B cell (primary cell): Measurements from ENCODE around the gene SLC2A4.

Experiments used
- CTCF ChIP-seq: fragments of 200-600 bp; IDR thresholded peaks from one replicate; pipeline ENCODE4 v1.8.0; 2022; ENCODE audit warnings: antibody characterized with exemption, mild to moderate bottlenecking
- EZH2 ChIP-seq: IDR thresholded peaks from 2 replicates; pipeline ENCODE4 v1.6.1; 2012; ENCODE audit warnings: borderline replicate concordance, low read depth, mild to moderate bottlenecking, moderate library complexity, low read length; ENCODE audit not compliant: insufficient read depth, poor library complexity, severe bottlenecking

- TF ChIP-seq CTCF (no peak), EZH2 (no peak)
Measured at GRCh38 chr17:7330638-7331015, 49.1 kb downstream of the SLC2A4 start.
